GM12878 (cell line): Measurements from ENCODE around the gene ZBTB9. TPM values are rescaled to one million over a fixed set of nuclear protein-coding genes. Genes with fewer than 3 reads are reported as not detected.

Experiments used
- ATAC-seq: fragments of 200-7000 bp; cut with Tn5 transposase; 3 replicates; pipeline ENCODE4 v1.9.1; 2020; ENCODE audit warnings: mild to moderate bottlenecking, moderate library complexity
- BruUV-seq: library from RNA; stranded (reverse); fragments of 400-500 nt; replicated peaks from 2 replicates; lab custom pipeline; 2021; lab: Mats Ljungman, UMichigan
- CTCF ChIA-PET: fragments of 300-600 bp; sonication (Branson Sonifier 250); formaldehyde crosslinking; extraction: SDS; loops from one replicate; lab custom pipeline; 2021; ENCODE audit warnings: inconsistent platforms; lab: Yijun Ruan, JAX
- POLR2A ChIA-PET: fragments of 350-600 bp; formaldehyde crosslinking; extraction: SDS; loops from one replicate; lab custom pipeline; 2021; ENCODE audit warnings: inconsistent platforms; lab: Charles Lee
- RAD21 ChIA-PET: fragments of 300-600 bp; sonication (Branson Sonifier 250); formaldehyde crosslinking; loops from one replicate; lab custom pipeline; 2023; ENCODE audit warnings: antibody characterized with exemption; ENCODE audit not compliant: unreplicated experiment; lab: Charles Lee
- SMC1A ChIA-PET: fragments of 300-600 bp; sonication (Branson Sonifier 250); formaldehyde crosslinking; loops from one replicate; lab custom pipeline; 2023; ENCODE audit not compliant: unreplicated experiment, uncharacterized antibody; lab: Charles Lee
- DNase-seq: peaks from one replicate; pipeline ENCODE4 v3.0.0-alpha.2; 2011; ENCODE audit warnings: low read depth, low spot score
- FAIRE-seq: peaks from 3 replicates; lab custom pipeline; 2011; peaks lifted over from hg19 to GRCh38; lab: Jason Lieb, UNC
- H2AFZ ChIP-seq: 2 replicates; pipeline ENCODE4 v1.6.0; 2011; ENCODE audit warnings: low read depth, low read length, control low read depth; ENCODE audit not compliant: control insufficient read depth
- H3K27ac ChIP-seq: 2 replicates; pipeline ENCODE4 v1.5.1; 2011; ENCODE audit warnings: control low read depth; ENCODE audit not compliant: control insufficient read depth, insufficient read depth
- H3K27me3 ChIP-seq, 2 experiments: replicated peaks in 1 of 2; 2 replicates each; pipeline versions ENCODE4 v1.6.0 to v1.6.1; 2011; ENCODE audit warnings: low read length in 1 of 2; ENCODE audit not compliant: control insufficient read depth in 2 of 2, insufficient read depth in 2 of 2
- H3K36me3 ChIP-seq, 2 experiments: 2 replicates each; pipeline ENCODE4 v1.5.1; 2011; ENCODE audit warnings: low read length in 1 of 2; ENCODE audit not compliant: control insufficient read depth in 2 of 2, insufficient read depth in 2 of 2
- H3K4me1 ChIP-seq: 2 replicates; pipeline ENCODE4 v1.6.1; 2011; ENCODE audit warnings: mild to moderate bottlenecking, low read length, moderate library complexity, mixed read lengths; ENCODE audit not compliant: control insufficient read depth, insufficient read depth
- H3K4me2 ChIP-seq: 2 replicates; pipeline ENCODE4 v1.6.0; 2011; ENCODE audit warnings: control low read depth; ENCODE audit not compliant: control insufficient read depth, insufficient read depth
- H3K4me3 ChIP-seq: fragments of 200-600 bp; sonication (generic); 2 replicates; pipeline ENCODE4 v1.5.1; 2016
- H3K79me2 ChIP-seq: 2 replicates; pipeline ENCODE4 v1.6.0; 2011; ENCODE audit warnings: low read length; ENCODE audit not compliant: control insufficient read depth, insufficient read depth
- H3K9ac ChIP-seq: 2 replicates; pipeline ENCODE4 v1.8.0; 2011; ENCODE audit warnings: low read length, control low read depth, mixed read lengths; ENCODE audit not compliant: control insufficient read depth, insufficient read depth
- H3K9me3 ChIP-seq: replicated peaks from 3 replicates; pipeline ENCODE4 v1.5.1; 2011; ENCODE audit warnings: mild to moderate bottlenecking, low read length; ENCODE audit not compliant: control insufficient read depth, insufficient read depth
- H4K20me1 ChIP-seq: 2 replicates; pipeline ENCODE4 v1.6.0; 2011; ENCODE audit not compliant: control insufficient read depth, insufficient read depth
- BACH1 ChIP-seq: fragments of 450-650 bp; IDR thresholded peaks from 2 replicates; pipeline ENCODE4 v1.6.1; 2017; ENCODE audit warnings: mild to moderate bottlenecking, borderline replicate concordance
- CEBPB ChIP-seq, 2 experiments: fragments of 150-350 bp in 1 of 2; IDR thresholded peaks; 2 replicates each; pipeline ENCODE4 v1.6.1; 2012 to 2014; ENCODE audit warnings: low read depth in 2 of 2, low read length in 2 of 2, borderline replicate concordance in 1 of 2, inconsistent platforms in 1 of 2
- CTCF ChIP-seq, 3 experiments: IDR thresholded peaks in 2 of 3; conservative IDR thresholded peaks in 1 of 3; 2 replicates each; pipeline ENCODE4 v1.5.1; 2011; ENCODE audit warnings: low read depth in 3 of 3, low read length in 3 of 3, mild to moderate bottlenecking in 3 of 3, control low read depth in 2 of 3, moderate library complexity in 2 of 3, inconsistent platforms in 1 of 3, mixed read lengths in 1 of 3; ENCODE audit not compliant: control insufficient read depth in 2 of 3, insufficient read depth in 1 of 3; ENCODE audit errors: extremely low read depth in 1 of 3
- DPF2 ChIP-seq: fragments of 450-650 bp; IDR thresholded peaks from 2 replicates; pipeline ENCODE4 v1.6.1; 2017; ENCODE audit warnings: mild to moderate bottlenecking
- EGR1 ChIP-seq, 2 experiments: IDR thresholded peaks; 1 replicate in 1 of 2; 2 replicates in 1 of 2; pipeline ENCODE4 v1.6.1; 2011 to 2012; ENCODE audit warnings: low read depth in 2 of 2, low read length in 2 of 2, borderline replicate concordance in 1 of 2, mild to moderate bottlenecking in 1 of 2, moderate library complexity in 1 of 2
- EP300 ChIP-seq, 2 experiments: fragments of 150-350 bp in 1 of 2; IDR thresholded peaks; 2 replicates each; pipeline ENCODE4 v1.6.1; 2011 to 2012; ENCODE audit warnings: low read depth in 2 of 2, low read length in 2 of 2, borderline replicate concordance in 1 of 2, improper control_type of control experiment in 1 of 2, inconsistent platforms in 1 of 2; ENCODE audit not compliant: control insufficient read depth in 1 of 2
- HDAC2 ChIP-seq: fragments of 200-600 bp; sonication (generic); IDR thresholded peaks from 2 replicates; pipeline ENCODE4 v1.6.1; 2017
- IKZF1 ChIP-seq: fragments of 450-650 bp; conservative IDR thresholded peaks from 2 replicates; pipeline ENCODE4 v1.6.1; 2017; ENCODE audit warnings: antibody characterized with exemption, mild to moderate bottlenecking
- NBN ChIP-seq: fragments of 450-650 bp; IDR thresholded peaks from 2 replicates; pipeline ENCODE4 v1.6.1; 2016
- NKRF ChIP-seq: fragments of 450-650 bp; conservative IDR thresholded peaks from 2 replicates; pipeline ENCODE4 v1.6.1; 2017; ENCODE audit warnings: mild to moderate bottlenecking, moderate library complexity
- NR2C2 ChIP-seq: IDR thresholded peaks from 2 replicates; pipeline ENCODE4 v1.6.1; 2011; ENCODE audit warnings: borderline replicate concordance, low read depth; ENCODE audit not compliant: control insufficient read depth, insufficient read length
- NR2F1 ChIP-seq: fragments of 450-650 bp; conservative IDR thresholded peaks from 2 replicates; pipeline ENCODE4 v1.6.1; 2017; ENCODE audit warnings: mild to moderate bottlenecking
- PAX5 ChIP-seq: IDR thresholded peaks from 2 replicates; pipeline ENCODE4 v1.6.1; 2011; ENCODE audit warnings: low read depth, low read length, borderline replicate concordance
- POLR2A ChIP-seq: IDR thresholded peaks from 2 replicates; pipeline ENCODE4 v1.6.1; 2011; ENCODE audit warnings: low read depth, mild to moderate bottlenecking, low read length
- POLR2AphosphoS5 ChIP-seq: IDR thresholded peaks from 2 replicates; pipeline ENCODE4 v1.6.1; 2011; ENCODE audit warnings: mild to moderate bottlenecking, low read length, inconsistent platforms
- POU2F2 ChIP-seq: IDR thresholded peaks from 3 replicates; pipeline ENCODE4 v1.6.1; 2011; ENCODE audit warnings: low read depth, mild to moderate bottlenecking, low read length, borderline replicate concordance
- TAF1 ChIP-seq: IDR thresholded peaks from 2 replicates; pipeline ENCODE4 v1.6.1; 2011; ENCODE audit warnings: mild to moderate bottlenecking, low read depth, low read length, borderline replicate concordance
- ZNF274 ChIP-seq: IDR thresholded peaks from one replicate; pipeline ENCODE4 v1.8.0; 2011; ENCODE audit not compliant: insufficient read length, insufficient read depth
- WGBS: methylation state at CpG from one replicate; pipeline ENCODE4 v1.1.6; 2016; ENCODE audit warnings: low lambda C conversion rate; ENCODE audit not compliant: insufficient replicate concordance, insufficient coverage; ENCODE audit errors: missing lambda C conversion rate; 5-methylcytosine and 5-hydroxymethylcytosine counted together
- in situ Hi-C: fragments of 300-500 bp; cut with MboI; formaldehyde crosslinking; loops from 9 replicates; pipeline ENCODE4 v1.14.3; 2018; ENCODE audit warnings: mixed read lengths
- intact Hi-C: fragments of 100-400 bp; cut with micrococcal nuclease; formaldehyde crosslinking; loops from one replicate; pipeline ENCODE4 v1.14.2; 2022; ENCODE audit not compliant: unreplicated experiment
- polyA plus RNA-seq, 11 experiments: library from polyadenylated mRNA; depleted of rRNA in 4 of 11; unstranded in 6 of 11; stranded (reverse) in 5 of 11; fragments of >200 nt; fragmentation: Nextera tagmentation in 4 of 11; fragmentation: Illumina TruSeq in 1 of 11; extraction: Ambion mirVana in 4 of 11; extraction: Trizol in 1 of 11; gene quantifications; 1 replicate in 1 of 11; 2 replicates in 10 of 11; pipeline versions ENCODE4 v1.2.1 to v1.2.3, GENCODE V29; 2011 to 2016; ENCODE audit warnings: inconsistent platforms in 2 of 11, missing spikeins in 2 of 11, low read depth in 1 of 11
- total RNA-seq, 4 experiments: library from RNA; depleted of rRNA in 3 of 4; stranded (reverse); fragments of >200 nt in 3 of 4; fragmentation: Illumina TruSeq in 1 of 4; extraction: Trizol in 1 of 4; gene quantifications; 2 replicates each; pipeline versions ENCODE4 v1.2.1 to v1.2.3, GENCODE V29; 2013 to 2021

The ZBTB9 gene
- total and polyA plus RNA-seq, 10 of the 15 experiments (the other 5 are each of a cell fraction or from before 2014, with no cell fraction given) = 1.5 to 12.7 (median 6.9) TPM

- ChIA-PET CTCF (interaction anchor here (0.9 kb wide), 1 partner anchor 20 kb away, joined by 4 read pairs; no protein-coding TSS in a partner anchor), RAD21 (interaction anchor here (1.2 kb wide), 2 partner anchors 8 to 15 kb away, joined by 4 to 5 read pairs; no protein-coding TSS in a partner anchor), POLR2A (interaction anchor here (0.6 to 2.2 kb wide), 8 partner anchors 15 to 363 kb away, joined by 3 to 6 read pairs (median 4); partner anchors contain the start of genes ZBTB22 and ZBTB9), SMC1A (no interaction called here)
- Histone ChIP-seq H3K79me2 (peaks cover 16% of the 10 kb centered on the region), H3K9ac (peak within 1 kb of the TSS; percentile 75), H3K36me3 (peaks cover 12 to 18% of the 10 kb centered on the region in 2 experiments), H3K4me3 (peak within 1 kb of the TSS; percentile 90), H2AFZ (peak within 1 kb of the TSS; percentile 88), H3K27me3 (no peaks in the 10 kb centered on the region), H4K20me1 (no peaks in the 10 kb centered on the region; the same call in 1 of the 2 replicates), H3K27ac (peak within 1 kb of the TSS; percentile 90), H3K9me3 (no peaks in the 10 kb centered on the region), H3K4me1 (peaks cover 20% of the 10 kb centered on the region), H3K4me2 (peak within 1 kb of the TSS; percentile 89)
- intact Hi-C loops = loop anchor here (1.0 kb wide), 1 partner anchor 43 kb away; the partner anchor contains the start of gene ZBTB9
- FAIRE-seq (no peak), ATAC-seq (peak; percentile 54), DNase-seq (no peak)
- 0% methylated on average over 27 of the region's 67 CpGs for WGBS
- no TSS peak for BruUV-seq
- in situ Hi-C loops = no loop called here
- TF ChIP-seq POLR2AphosphoS5 (no peak; the same call in 1 of the 2 replicates), EP300 (IDR thresholded peaks at IDR 0.05; ENCODE audit: borderline replicate concordance in 1 of 2, control insufficient read depth in 1 of 2, low read depth in 2 of 2, low read length in 2 of 2) (peak in 1 of 2 experiments; percentile 20; a peak in 1 of 4 replicates), CTCF (IDR thresholded peaks at IDR 0.05 in 2 of 3, conservative IDR thresholded peaks at IDR 0.05 in 1 of 3; ENCODE audit: control insufficient read depth in 2 of 3, extremely low read depth in 1 of 3, insufficient read depth in 1 of 3, low read depth in 3 of 3, low read length in 3 of 3) (0 out of 6 replicates have a peak, but pooled peaks of 1 of the 3 experiments have one; percentile 3), HDAC2 (no peak), NKRF (peak; percentile 78), BACH1 (peak; percentile 49; the same call in 1 of the 2 replicates), ZNF274 (no peak), EGR1 (IDR thresholded peaks at IDR 0.05; ENCODE audit: borderline replicate concordance in 1 of 2, low read depth in 2 of 2, low read length in 2 of 2) (peak in 1 of 2 experiments; percentile 30; a peak in 1 of 3 replicates), NR2C2 (no peak), NR2F1 (peak; percentile 68; the same call in 1 of the 2 replicates), NBN (no peak), CEBPB (IDR thresholded peaks at IDR 0.05; ENCODE audit: borderline replicate concordance in 1 of 2, low read depth in 2 of 2, low read length in 2 of 2) (no peak), DPF2 (peak; percentile 59; the same call in 1 of the 2 replicates), PAX5 (peak; percentile 10; the same call in 1 of the 2 replicates), POLR2A (peak; percentile 79), POU2F2 (peak; percentile 23; the same call in 1 of the 3 replicates), TAF1 (no peak), IKZF1 (peak; percentile 39)
These were observed 43.4 kb upstream of the ZBTB9 start, which contains the start of gene PHF1 for GRCh38 chr6:33410711-33411631. Gene PHF1, plus strand, starts transcription at chr6:33411014. Its CDS starts 1,250 bp downstream, at chr6:33412264.
